GM12892 (cell line): ENCODE data around the gene RBMS1.

ENCODE experiments used
- POLR2AphosphoS5 ChIP-seq: IDR thresholded peaks from 2 replicates; pipeline ENCODE4 v1.6.1; 2011; ENCODE audit warnings: low read depth, low read length, control low read depth
- TAF1 ChIP-seq: IDR thresholded peaks from 2 replicates; pipeline ENCODE4 v1.6.1; 2011; ENCODE audit warnings: low read depth, mild to moderate bottlenecking, control low read depth, low read length, borderline replicate concordance

DNA sequence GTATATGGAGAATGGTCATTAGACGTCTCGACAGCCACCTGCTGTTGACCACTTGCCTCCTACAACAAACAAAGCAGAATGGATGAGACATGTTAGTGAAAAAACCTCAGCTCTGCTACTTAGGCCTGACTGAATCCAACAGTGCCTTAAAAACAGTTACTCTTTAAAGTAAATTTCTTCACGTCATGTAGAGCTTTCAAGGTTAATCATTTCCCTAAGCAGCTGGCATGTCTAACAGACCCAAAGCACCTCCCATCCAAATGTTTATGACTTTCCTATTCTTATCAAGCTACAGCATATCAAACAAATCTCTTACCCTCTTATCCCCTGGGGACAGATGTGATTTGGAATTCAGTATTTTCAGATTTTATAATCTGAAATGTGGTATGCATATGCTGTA, 218.0 kb downstream of the RBMS1 start:
- TF ChIP-seq POLR2AphosphoS5 (no peak), TAF1 (no peak)
